HepG2 (cell line): ENCODE results near the gene ANKRD35. TPM values are rescaled to one million over a fixed set of nuclear protein-coding genes. Genes with fewer than 3 reads are reported as not detected.
A peak's percentile ranks its signal among the peaks of the same experiment; 100 is the strongest.

ENCODE experiments used
- AHR ChIP-seq: IDR thresholded peaks from 2 replicates; pipeline ENCODE4 v1.6.1; 2018; ENCODE audit warnings: missing genetic modification reagents, missing compliant biosample characterization
- CBX2 ChIP-seq, 2 experiments: fragments of 200-600 bp in 1 of 2; sonication (generic); formaldehyde crosslinking in 1 of 2; IDR thresholded peaks; 2 replicates each; pipeline versions ENCODE4 v1.7.0 to v1.8.1; 2018 to 2022; ENCODE audit warnings: low read depth in 2 of 2, low read length in 1 of 2, mild to moderate bottlenecking in 1 of 2, missing genetic modification reagents in 1 of 2
- EED ChIP-seq: sonication (generic); formaldehyde crosslinking; IDR thresholded peaks from 2 replicates; pipeline ENCODE4 v1.5.0; 2020; ENCODE audit warnings: mild to moderate bottlenecking, missing genetic modification reagents
- FOXA1 ChIP-seq, 2 experiments: fragments of 450-650 bp in 1 of 2; sonication (generic) in 1 of 2; formaldehyde crosslinking in 1 of 2; IDR thresholded peaks; 2 replicates each; pipeline versions ENCODE4 v1.4.0 to v1.6.1; 2016 to 2020; ENCODE audit warnings: missing genetic modification reagents in 1 of 2
- GATAD1 ChIP-seq: IDR thresholded peaks from 2 replicates; pipeline ENCODE4 v1.6.1; 2016; ENCODE audit warnings: missing genetic modification reagents, missing compliant biosample characterization
- KLF9 ChIP-seq: IDR thresholded peaks from 2 replicates; pipeline ENCODE4 v1.6.1; 2016; ENCODE audit warnings: low read depth
- NFE2 ChIP-seq: sonication (generic); formaldehyde crosslinking; IDR thresholded peaks from 2 replicates; pipeline ENCODE4 v1.4.0; 2020; ENCODE audit warnings: missing genetic modification reagents
- ZNF350 ChIP-seq: sonication (generic); formaldehyde crosslinking; IDR thresholded peaks from 2 replicates; pipeline ENCODE4 v1.4.0; 2020; ENCODE audit warnings: mild to moderate bottlenecking, low read depth, missing genetic modification reagents, borderline replicate concordance
- ZNF432 ChIP-seq: sonication (generic); formaldehyde crosslinking; IDR thresholded peaks from 2 replicates; pipeline ENCODE4 v1.5.0; 2020; ENCODE audit warnings: missing genetic modification reagents, mild to moderate bottlenecking, borderline replicate concordance
- polyA plus RNA-seq, 8 experiments: library from polyadenylated mRNA; depleted of rRNA in 3 of 8; stranded (reverse) in 7 of 8; unstranded in 1 of 8; fragments of >200 nt; fragmentation: Illumina TruSeq in 4 of 8; extraction: Trizol in 4 of 8; gene quantifications; 2 replicates each; pipeline versions ENCODE4 v1.2.1 to v1.2.3, GENCODE V29; 2011 to 2016; ENCODE audit warnings: low read depth in 4 of 8, missing spikeins in 1 of 8, mixed read lengths in 1 of 8; ENCODE audit not compliant: insufficient read depth in 1 of 8
- total RNA-seq, 5 experiments: library from RNA; depleted of rRNA; stranded (reverse); fragments of >200 nt; fragmentation: Illumina TruSeq; extraction: Trizol; gene quantifications; 2 replicates each; pipeline ENCODE4 v1.2.3, GENCODE V29; 2016; ENCODE audit warnings: low read depth in 1 of 5
- TF ChIP-seq, protein P1 (sequence below): sonication (generic); formaldehyde crosslinking; IDR thresholded peaks from 2 replicates; pipeline ENCODE4 v1.5.1; 2020; ENCODE audit warnings: mild to moderate bottlenecking, moderate library complexity, missing genetic modification reagents
- TF ChIP-seq, protein P2 (sequence below): sonication (generic); formaldehyde crosslinking; IDR thresholded peaks from 2 replicates; pipeline ENCODE4 v1.4.0; 2020; ENCODE audit warnings: mild to moderate bottlenecking, missing genetic modification reagents
- TF ChIP-seq, protein P3 (sequence below): sonication (generic); formaldehyde crosslinking; IDR thresholded peaks from 2 replicates; pipeline ENCODE4 v1.4.0; 2020; ENCODE audit warnings: missing genetic modification reagents
- TF ChIP-seq, protein P4 (sequence below): sonication (generic); formaldehyde crosslinking; IDR thresholded peaks from 2 replicates; pipeline ENCODE4 v1.9.0; 2021; ENCODE audit warnings: missing genetic modification reagents, borderline replicate concordance
- TF ChIP-seq, protein P5 (sequence below): sonication (generic); formaldehyde crosslinking; IDR thresholded peaks from 2 replicates; pipeline ENCODE4 v1.8.0; 2022; ENCODE audit warnings: missing genetic modification reagents, low read depth, mild to moderate bottlenecking, borderline replicate concordance
- TF ChIP-seq, protein P6 (sequence below): IDR thresholded peaks from 2 replicates; pipeline ENCODE4 v1.6.1; 2016; ENCODE audit warnings: mild to moderate bottlenecking, missing biosample characterization, missing genetic modification reagents
- TF ChIP-seq, protein P7 (sequence below): sonication (generic); formaldehyde crosslinking; IDR thresholded peaks from 2 replicates; pipeline ENCODE4 v1.4.0; 2020; ENCODE audit warnings: missing genetic modification reagents, borderline replicate concordance

The ANKRD35 gene
- total and polyA plus RNA-seq, 2 of the 13 experiments (the other 11 are each of a cell fraction or from before 2014, with no cell fraction given), result 0.02 TPM; not detected in 1

DNA sequence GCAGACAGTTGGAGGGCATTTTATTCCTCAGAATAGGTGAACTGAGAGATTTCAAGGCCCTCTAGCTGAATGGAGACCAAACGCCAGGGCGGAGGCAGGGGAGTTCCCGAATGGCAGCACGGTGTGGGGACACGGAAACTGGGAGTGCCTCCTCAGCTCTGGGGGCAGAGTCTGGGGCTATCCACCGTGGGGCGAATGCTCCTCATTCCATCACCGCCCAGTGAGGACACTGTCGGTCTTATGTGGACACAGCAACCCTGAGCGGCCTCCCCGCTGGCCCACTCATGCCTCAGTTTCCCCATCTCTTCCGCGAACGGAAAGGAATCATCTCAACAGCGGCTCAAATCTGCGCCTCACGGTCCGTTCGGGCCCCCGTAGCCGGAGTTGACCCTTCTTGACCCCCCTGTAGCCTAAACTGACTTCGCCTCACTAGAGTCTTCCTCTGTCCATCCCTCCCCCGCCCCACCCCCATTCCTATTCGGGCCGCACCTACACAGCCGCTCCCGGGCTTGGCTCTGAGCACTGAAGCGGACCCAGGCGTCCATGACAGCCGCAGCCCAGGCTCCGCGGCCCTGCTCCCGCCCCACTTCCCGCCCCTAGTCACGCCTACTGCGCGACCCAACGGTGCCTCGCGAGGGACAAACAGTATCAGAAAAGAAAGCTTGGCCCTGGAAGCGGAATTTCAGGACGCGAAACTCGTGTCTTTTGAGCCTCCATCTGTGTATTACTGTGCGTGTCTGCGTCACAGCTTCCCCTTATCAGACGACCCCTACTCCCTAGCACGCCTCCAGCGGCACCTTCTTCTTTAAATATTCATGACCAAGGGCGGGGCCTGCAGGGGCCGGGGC, 32.7 kb upstream of the ANKRD35 start, which contains the start of gene PEX11B (continued):
- TF ChIP-seq, protein P1, sequence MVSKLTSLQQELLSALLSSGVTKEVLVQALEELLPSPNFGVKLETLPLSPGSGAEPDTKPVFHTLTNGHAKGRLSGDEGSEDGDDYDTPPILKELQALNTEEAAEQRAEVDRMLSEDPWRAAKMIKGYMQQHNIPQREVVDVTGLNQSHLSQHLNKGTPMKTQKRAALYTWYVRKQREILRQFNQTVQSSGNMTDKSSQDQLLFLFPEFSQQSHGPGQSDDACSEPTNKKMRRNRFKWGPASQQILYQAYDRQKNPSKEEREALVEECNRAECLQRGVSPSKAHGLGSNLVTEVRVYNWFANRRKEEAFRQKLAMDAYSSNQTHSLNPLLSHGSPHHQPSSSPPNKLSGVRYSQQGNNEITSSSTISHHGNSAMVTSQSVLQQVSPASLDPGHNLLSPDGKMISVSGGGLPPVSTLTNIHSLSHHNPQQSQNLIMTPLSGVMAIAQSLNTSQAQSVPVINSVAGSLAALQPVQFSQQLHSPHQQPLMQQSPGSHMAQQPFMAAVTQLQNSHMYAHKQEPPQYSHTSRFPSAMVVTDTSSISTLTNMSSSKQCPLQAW (CRISPR knock-in tag), result no peak
- TF ChIP-seq, protein P2, sequence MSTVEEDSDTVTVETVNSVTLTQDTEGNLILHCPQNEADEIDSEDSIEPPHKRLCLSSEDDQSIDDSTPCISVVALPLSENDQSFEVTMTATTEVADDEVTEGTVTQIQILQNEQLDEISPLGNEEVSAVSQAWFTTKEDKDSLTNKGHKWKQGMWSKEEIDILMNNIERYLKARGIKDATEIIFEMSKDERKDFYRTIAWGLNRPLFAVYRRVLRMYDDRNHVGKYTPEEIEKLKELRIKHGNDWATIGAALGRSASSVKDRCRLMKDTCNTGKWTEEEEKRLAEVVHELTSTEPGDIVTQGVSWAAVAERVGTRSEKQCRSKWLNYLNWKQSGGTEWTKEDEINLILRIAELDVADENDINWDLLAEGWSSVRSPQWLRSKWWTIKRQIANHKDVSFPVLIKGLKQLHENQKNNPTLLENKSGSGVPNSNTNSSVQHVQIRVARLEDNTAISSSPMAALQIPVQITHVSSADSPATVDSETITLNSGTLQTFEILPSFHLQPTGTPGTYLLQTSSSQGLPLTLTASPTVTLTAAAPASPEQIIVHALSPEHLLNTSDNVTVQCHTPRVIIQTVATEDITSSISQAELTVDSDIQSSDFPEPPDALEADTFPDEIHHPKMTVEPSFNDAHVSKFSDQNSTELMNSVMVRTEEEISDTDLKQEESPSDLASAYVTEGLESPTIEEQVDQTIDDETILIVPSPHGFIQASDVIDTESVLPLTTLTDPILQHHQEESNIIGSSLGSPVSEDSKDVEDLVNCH (CRISPR knock-in tag), result no peak
- TF ChIP-seq, protein P3, sequence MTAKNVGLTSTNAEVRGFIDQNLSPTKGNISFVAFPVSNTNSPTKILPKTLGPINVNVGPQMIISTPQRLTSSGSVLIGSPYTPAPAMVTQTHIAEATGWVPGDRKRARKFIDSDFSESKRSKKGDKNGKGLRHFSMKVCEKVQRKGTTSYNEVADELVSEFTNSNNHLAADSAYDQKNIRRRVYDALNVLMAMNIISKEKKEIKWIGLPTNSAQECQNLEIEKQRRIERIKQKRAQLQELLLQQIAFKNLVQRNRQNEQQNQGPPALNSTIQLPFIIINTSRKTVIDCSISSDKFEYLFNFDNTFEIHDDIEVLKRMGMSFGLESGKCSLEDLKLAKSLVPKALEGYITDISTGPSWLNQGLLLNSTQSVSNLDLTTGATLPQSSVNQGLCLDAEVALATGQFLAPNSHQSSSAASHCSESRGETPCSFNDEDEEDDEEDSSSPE (CRISPR knock-in tag), result no peak
- TF ChIP-seq, protein P4, sequence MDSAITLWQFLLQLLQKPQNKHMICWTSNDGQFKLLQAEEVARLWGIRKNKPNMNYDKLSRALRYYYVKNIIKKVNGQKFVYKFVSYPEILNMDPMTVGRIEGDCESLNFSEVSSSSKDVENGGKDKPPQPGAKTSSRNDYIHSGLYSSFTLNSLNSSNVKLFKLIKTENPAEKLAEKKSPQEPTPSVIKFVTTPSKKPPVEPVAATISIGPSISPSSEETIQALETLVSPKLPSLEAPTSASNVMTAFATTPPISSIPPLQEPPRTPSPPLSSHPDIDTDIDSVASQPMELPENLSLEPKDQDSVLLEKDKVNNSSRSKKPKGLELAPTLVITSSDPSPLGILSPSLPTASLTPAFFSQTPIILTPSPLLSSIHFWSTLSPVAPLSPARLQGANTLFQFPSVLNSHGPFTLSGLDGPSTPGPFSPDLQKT (CRISPR knock-in tag), result no peak
- TF ChIP-seq EED (CRISPR knock-in tag) (no peak), ZNF350 (CRISPR knock-in tag) (peak; percentile 46; the same call in 1 of the 2 replicates), ZNF432 (CRISPR knock-in tag) (no peak), GATAD1 (CRISPR knock-in tag) (peak; percentile 87), KLF9 (no peak), AHR (CRISPR knock-in tag) (no peak), CBX2 (IDR thresholded peaks at IDR 0.05; ENCODE audit: low read depth, low read length) (no peak), CBX2 (CRISPR knock-in tag; IDR thresholded peaks at IDR 0.05; ENCODE audit: low read depth) (no peak), NFE2 (no peak), FOXA1 (IDR thresholded peaks at IDR 0.05) (no peak), FOXA1 (CRISPR knock-in tag; IDR thresholded peaks at IDR 0.05) (no peak)
- TF ChIP-seq, protein P5, sequence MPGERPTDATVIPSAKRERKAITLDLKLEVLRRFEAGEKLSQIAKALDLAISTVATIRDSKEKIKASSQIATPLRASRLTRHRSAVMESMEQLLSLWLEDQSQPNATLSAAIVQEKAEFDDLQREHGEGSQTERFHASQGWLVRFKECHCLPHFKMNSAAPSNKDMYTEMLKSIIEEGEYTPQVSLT (CRISPR knock-in tag), result no peak
- TF ChIP-seq, protein P6, sequence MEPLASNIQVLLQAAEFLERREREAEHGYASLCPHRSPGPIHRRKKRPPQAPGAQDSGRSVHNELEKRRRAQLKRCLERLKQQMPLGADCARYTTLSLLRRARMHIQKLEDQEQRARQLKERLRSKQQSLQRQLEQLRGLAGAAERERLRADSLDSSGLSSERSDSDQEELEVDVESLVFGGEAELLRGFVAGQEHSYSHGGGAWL (CRISPR knock-in tag), result 0 out of 2 replicates have a peak, but pooled peaks have one; percentile 57
- TF ChIP-seq, protein P7, sequence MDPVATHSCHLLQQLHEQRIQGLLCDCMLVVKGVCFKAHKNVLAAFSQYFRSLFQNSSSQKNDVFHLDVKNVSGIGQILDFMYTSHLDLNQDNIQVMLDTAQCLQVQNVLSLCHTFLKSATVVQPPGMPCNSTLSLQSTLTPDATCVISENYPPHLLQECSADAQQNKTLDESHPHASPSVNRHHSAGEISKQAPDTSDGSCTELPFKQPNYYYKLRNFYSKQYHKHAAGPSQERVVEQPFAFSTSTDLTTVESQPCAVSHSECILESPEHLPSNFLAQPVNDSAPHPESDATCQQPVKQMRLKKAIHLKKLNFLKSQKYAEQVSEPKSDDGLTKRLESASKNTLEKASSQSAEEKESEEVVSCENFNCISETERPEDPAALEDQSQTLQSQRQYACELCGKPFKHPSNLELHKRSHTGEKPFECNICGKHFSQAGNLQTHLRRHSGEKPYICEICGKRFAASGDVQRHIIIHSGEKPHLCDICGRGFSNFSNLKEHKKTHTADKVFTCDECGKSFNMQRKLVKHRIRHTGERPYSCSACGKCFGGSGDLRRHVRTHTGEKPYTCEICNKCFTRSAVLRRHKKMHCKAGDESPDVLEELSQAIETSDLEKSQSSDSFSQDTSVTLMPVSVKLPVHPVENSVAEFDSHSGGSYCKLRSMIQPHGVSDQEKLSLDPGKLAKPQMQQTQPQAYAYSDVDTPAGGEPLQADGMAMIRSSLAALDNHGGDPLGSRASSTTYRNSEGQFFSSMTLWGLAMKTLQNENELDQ (CRISPR knock-in tag), result no peak
